ENCODE data around the gene MAST2.

Gene MAST2

GRCh38 chr1:45953934-45954847 is 150.8 kb downstream of the MAST2 start (continued):
- TF ChIP-seq TOX (CRISPR knock-in tag; IDR thresholded peaks at IDR 0.05; ENCODE audit: borderline replicate concordance): no peak
- TF ChIP-seq POU6F1 (CRISPR knock-in tag; IDR thresholded peaks at IDR 0.05; ENCODE audit: borderline replicate concordance, low read depth): no peak
- TF ChIP-seq PPARA (CRISPR knock-in tag; IDR thresholded peaks at IDR 0.05; ENCODE audit: borderline replicate concordance): no peak
- no peak for TF ChIP-seq CSDC2 (CRISPR knock-in tag; IDR thresholded peaks at IDR 0.05)
- TF ChIP-seq RARB (CRISPR knock-in tag; IDR thresholded peaks at IDR 0.05): no peak

GRCh38 chr1:45957684-45958083 is 154.3 kb downstream of the MAST2 start:
- ATAC-seq: no peak
- TF ChIP-seq ZNF565 (CRISPR knock-in tag; conservative IDR thresholded peaks at IDR 0.05; ENCODE audit: low read depth) (no peak), POU6F1 (CRISPR knock-in tag; IDR thresholded peaks at IDR 0.05; ENCODE audit: borderline replicate concordance, low read depth) (no peak), CREB5 (CRISPR knock-in tag; IDR thresholded peaks at IDR 0.05; ENCODE audit: low read depth) (no peak)

- no peak for ATAC-seq
Observed at GRCh38 chr1:45958317-45958716, 154.9 kb downstream of the MAST2 start.

More at GRCh38 chr1:45958317-45958716, 154.9 kb downstream of the MAST2 start:
- TF ChIP-seq ZFP3 (CRISPR knock-in tag; IDR thresholded peaks at IDR 0.05): no peak
- no peak for TF ChIP-seq ESRRG (CRISPR knock-in tag; IDR thresholded peaks at IDR 0.05)
- TF ChIP-seq POU6F1 (CRISPR knock-in tag; IDR thresholded peaks at IDR 0.05; ENCODE audit: borderline replicate concordance, low read depth): no peak
- no peak for TF ChIP-seq ZNF70 (CRISPR knock-in tag; IDR thresholded peaks at IDR 0.05)
- TF ChIP-seq TOX (CRISPR knock-in tag; IDR thresholded peaks at IDR 0.05; ENCODE audit: borderline replicate concordance): no peak
- TF ChIP-seq ZNF8 (CRISPR knock-in tag; IDR thresholded peaks at IDR 0.05): no peak
- no peak for TF ChIP-seq CSRNP3 (CRISPR knock-in tag; IDR thresholded peaks at IDR 0.05)
- TF ChIP-seq ISL1 (CRISPR knock-in tag; IDR thresholded peaks at IDR 0.05): no peak
- TF ChIP-seq ZFP30 (CRISPR knock-in tag; IDR thresholded peaks at IDR 0.05): no peak
- no peak for TF ChIP-seq GLIS3 (CRISPR knock-in tag; IDR thresholded peaks at IDR 0.05)
- TF ChIP-seq RARB (CRISPR knock-in tag; IDR thresholded peaks at IDR 0.05): no peak
- TF ChIP-seq ZC3H10 (CRISPR knock-in tag; IDR thresholded peaks at IDR 0.05): no peak
- no peak for TF ChIP-seq ZNF565 (CRISPR knock-in tag; conservative IDR thresholded peaks at IDR 0.05; ENCODE audit: low read depth)
- no peak for TF ChIP-seq SNAI2 (CRISPR knock-in tag; IDR thresholded peaks at IDR 0.05)
- TF ChIP-seq ARNTL (CRISPR knock-in tag; IDR thresholded peaks at IDR 0.05; ENCODE audit: borderline replicate concordance, low read depth): no peak
- no peak for TF ChIP-seq PATZ1 (CRISPR knock-in tag; IDR thresholded peaks at IDR 0.05; ENCODE audit: borderline replicate concordance)
- no peak for TF ChIP-seq TSHZ2 (CRISPR knock-in tag; IDR thresholded peaks at IDR 0.05)

Data from SK-N-SH treated with all-trans-retinoic acid at 6 μM for 48 hours (cell line).